MG63 (cell line): ENCODE data around the gene ELK1. TPM values are rescaled to one million over a fixed set of nuclear protein-coding genes. Genes with fewer than 3 reads are reported as not detected.

ENCODE experiments used
- DNase-seq: peaks from one replicate; pipeline ENCODE4 v3.0.0-alpha.2; 2020
- H3K27me3 ChIP-seq: fragments of 250-450 bp; sonication (Bioruptor Pico); 2 replicates; pipeline ENCODE4 v1.5.1; 2020; ENCODE audit warnings: mild to moderate bottlenecking, moderate library complexity
- H3K36me3 ChIP-seq: fragments of 250-450 bp; sonication (Bioruptor Pico); 2 replicates; pipeline ENCODE4 v1.5.1; 2020; ENCODE audit warnings: mild to moderate bottlenecking, moderate library complexity
- H3K4me3 ChIP-seq: fragments of 250-450 bp; sonication (Bioruptor Pico); 2 replicates; pipeline ENCODE4 v1.5.1; 2020; ENCODE audit warnings: mild to moderate bottlenecking, moderate library complexity
- H3K9me3 ChIP-seq: fragments of 250-450 bp; sonication (Bioruptor Pico); 2 replicates; pipeline ENCODE4 v1.5.1; 2020; ENCODE audit warnings: mild to moderate bottlenecking, moderate library complexity
- total RNA-seq: library from RNA; depleted of rRNA; stranded (reverse); fragments of >200 nt; shearing (Covaris generic); gene quantifications from 2 replicates; pipeline ENCODE4 v1.2.3, GENCODE V29; 2014; ENCODE audit warnings: low replicate concordance; rRNA removed

The ELK1 gene
- total RNA-seq, 1 experiment from 2014 or later, result 39.4 TPM

DNA sequence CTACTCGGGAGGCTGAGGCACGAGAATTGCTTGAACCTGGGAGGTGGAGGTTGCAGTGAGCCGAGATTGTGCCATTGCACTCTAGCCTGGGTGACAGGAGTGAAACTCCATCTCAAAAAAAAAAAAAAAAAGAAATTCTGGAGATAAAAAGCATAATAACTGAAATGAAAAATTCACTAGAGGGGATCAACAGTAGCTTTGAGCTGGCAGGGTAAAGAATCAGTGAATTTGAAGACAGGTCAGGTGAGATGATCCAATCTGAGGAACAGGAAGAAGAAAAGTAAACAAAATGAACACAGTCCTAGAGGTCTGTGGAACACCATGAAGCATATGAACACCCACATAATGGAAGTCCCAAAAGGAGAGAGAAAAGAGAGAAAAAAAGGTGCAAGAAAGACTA, 53.1 kb downstream of the ELK1 start:
- Histone ChIP-seq H3K9me3 (peaks cover 2% of the 10 kb centered on the region), H3K36me3 (no peaks in the 10 kb centered on the region), H3K27me3 (no peaks in the 10 kb centered on the region), H3K4me3 (no peak overlapping the region)
- no peak for DNase-seq

DNA sequence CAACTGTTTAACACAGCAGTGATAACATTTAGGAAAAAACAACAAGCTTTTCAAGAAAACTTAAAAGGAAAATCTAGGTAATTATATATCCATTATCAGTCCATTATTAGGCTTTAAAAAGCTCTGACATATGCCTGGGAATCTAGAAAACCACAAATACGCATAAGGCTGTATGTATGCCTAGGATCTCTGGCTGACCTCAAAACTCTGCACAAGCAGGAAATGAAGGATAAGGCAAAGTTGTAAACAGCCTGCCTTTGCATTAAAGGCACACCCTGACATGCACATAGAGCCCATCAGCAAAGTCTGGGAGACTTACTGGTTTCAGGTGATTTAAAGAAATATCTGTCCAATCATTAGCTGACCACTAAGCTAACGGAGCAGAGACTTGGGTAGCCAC, 54.1 kb downstream of the ELK1 start:
- no peak for DNase-seq
- Histone ChIP-seq H3K27me3 (no peaks in the 10 kb centered on the region), H3K4me3 (no peak overlapping the region), H3K36me3 (no peaks in the 10 kb centered on the region), H3K9me3 (peaks cover 2% of the 10 kb centered on the region)

DNA sequence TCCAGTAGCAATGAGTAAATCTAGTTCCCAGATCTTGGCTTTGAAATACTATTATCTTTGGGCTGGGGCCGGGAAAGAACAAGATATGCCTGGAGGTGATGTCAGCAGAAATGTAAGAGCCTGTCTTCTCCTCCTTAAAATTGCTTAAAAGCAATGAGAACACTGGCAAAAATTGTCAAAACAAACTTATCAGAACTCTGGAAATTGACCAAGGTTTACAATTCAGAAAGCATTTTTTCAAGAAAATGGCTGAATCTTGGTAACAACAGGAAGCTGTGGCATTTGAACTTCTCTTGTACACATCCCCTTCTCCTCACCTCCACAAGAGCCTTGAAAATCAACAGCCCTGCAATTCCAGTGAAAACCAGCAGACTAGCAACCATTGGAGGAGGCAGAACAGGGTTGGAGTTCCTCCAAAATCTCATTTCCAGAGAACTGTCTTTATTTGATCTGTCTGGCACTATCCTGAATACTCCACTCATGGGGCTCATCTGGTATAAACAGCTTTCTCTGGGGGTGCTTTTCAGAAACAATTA, 54.6 kb downstream of the ELK1 start:
- DNase-seq, result peak; percentile 42
- Histone ChIP-seq H3K4me3 (no peak overlapping the region), H3K9me3 (peaks cover 2% of the 10 kb centered on the region), H3K36me3 (no peaks in the 10 kb centered on the region), H3K27me3 (no peaks in the 10 kb centered on the region)

DNA sequence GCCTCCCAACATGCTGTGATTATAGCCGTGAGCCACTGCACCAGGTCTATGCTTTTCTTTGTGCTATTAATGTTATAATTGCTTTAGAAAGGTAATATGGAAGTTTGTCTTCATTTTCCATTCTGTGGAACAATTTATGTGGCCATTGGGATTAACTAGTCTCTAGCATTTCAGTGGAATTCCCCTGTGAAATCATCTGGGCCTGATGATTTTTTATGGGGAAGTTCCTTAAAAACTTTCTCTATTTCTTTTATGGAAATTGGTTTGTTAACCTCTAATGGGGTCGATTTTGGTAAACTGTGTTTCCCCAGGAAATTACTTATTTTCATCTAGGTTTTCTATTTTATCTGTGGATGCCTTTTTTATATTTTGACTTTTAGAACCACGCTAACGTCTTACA, 56.8 kb downstream of the ELK1 start:
- DNase-seq, result no peak

DNA sequence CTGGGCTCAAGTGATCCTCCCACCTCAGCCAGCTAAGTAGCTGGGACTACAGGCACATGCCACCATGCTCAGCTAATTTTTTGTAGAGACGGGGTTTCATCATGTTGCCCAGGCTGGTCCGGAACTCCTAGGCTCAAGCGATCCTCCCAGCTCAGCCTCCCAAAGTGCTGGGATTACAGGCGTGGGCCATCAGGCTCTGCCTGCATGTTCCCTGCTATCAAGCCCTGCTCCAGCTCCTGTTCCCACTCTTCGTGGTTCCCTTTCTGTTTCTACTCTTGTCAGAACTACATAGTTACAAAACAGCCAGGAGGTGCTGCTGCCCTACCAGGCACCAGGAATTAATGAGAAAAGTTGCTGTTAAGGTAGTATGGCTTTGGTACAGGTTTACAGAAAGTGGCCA, 59.4 kb downstream of the ELK1 start:
- no peak for DNase-seq
- H3K27me3 ChIP-seq, result no peaks in the 10 kb centered on the region
- no peaks in the 10 kb centered on the region for H3K36me3 ChIP-seq
- H3K9me3 ChIP-seq, result no peaks in the 10 kb centered on the region
- no peak overlapping the region for H3K4me3 ChIP-seq

More for the DNA sequence above, 56.8 kb downstream of the ELK1 start:
- Histone ChIP-seq H3K4me3 (no peak overlapping the region), H3K9me3 (peaks cover 2% of the 10 kb centered on the region; the same call in 1 of the 2 replicates), H3K36me3 (no peaks in the 10 kb centered on the region), H3K27me3 (no peaks in the 10 kb centered on the region)

DNA sequence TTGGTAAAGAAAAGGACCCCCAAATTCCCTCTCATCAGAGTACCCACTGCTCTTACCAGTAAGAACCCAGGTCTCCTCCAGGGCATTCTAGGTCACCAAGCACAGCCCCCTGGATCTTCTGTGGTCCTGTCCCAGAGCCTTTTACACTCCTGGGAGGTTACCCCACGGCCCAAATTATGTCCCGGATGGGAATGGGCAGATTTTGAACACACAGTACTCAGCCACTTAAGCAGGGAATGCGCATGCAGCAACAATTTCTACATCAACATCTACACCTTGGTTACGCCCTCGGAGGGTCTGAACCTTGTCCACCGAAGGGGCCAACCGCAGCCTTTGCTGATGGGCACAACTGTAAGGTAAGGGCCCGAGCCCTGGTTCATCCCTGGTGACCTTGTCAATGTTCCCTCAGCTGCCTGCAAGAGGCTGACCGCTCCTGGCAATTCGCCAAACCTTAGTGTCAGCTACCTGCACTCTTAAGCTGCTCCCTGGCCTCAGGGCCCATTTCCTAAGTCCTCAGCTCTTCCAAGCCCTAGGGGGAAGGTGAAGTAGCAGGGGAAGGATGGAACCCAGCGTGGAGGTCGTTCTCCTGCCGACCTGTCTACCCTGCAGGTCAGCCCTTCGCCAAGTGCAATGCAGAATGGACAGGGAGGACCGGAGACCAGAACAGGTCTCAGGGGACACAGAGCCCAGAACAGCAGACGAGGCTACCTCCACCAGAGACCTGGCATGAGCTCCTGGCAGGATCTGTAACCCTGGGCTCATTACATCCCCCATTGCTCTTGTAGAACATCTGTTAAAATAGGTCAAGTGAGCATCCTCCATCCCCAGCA, 62.2 kb downstream of the ELK1 start:
- Histone ChIP-seq H3K27me3 (no peaks in the 10 kb centered on the region), H3K4me3 (no peak overlapping the region), H3K36me3 (peaks cover 20% of the 10 kb centered on the region), H3K9me3 (no peaks in the 10 kb centered on the region)
- DNase-seq, result no peak

DNA sequence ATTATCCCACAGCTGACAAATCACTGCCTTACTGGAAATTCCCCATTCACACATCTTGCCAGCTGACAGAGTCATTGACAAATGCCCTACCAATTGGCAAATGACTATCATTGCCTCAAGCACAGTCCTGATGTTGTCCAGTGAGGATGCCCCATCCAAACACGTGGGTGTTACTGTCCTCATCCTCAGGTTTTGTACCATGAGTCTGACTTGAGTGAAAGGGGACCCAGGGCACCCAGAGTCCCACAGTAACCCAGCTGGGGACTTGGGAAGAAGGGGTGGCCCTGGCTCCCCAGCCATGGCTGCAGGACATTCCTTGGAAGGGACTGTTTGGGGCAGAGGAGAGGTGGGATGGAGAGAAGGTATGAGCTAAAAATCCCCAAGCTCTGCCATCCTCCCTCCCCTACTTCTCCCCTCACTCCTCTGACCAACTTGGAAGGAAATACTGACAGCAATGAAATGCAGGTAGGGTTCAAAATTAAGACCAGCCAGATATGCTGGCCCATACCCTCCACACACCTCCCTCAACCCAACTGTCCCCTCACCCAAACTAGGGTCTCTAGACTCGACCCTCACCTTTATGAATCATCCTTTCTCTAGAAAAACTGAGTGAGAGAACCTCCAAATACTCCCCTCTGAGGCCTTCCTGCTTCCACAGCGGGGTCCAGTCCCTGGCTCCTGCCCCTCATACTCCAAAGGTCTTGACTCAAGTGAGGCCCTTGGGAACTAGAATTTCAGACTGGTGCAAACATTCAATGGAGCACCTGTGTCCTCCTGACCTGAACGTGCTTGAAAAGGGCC, 63.1 kb downstream of the ELK1 start:
- Histone ChIP-seq H3K27me3 (no peaks in the 10 kb centered on the region), H3K4me3 (no peak overlapping the region), H3K36me3 (peaks cover 20% of the 10 kb centered on the region), H3K9me3 (no peaks in the 10 kb centered on the region)
- no peak for DNase-seq

DNA sequence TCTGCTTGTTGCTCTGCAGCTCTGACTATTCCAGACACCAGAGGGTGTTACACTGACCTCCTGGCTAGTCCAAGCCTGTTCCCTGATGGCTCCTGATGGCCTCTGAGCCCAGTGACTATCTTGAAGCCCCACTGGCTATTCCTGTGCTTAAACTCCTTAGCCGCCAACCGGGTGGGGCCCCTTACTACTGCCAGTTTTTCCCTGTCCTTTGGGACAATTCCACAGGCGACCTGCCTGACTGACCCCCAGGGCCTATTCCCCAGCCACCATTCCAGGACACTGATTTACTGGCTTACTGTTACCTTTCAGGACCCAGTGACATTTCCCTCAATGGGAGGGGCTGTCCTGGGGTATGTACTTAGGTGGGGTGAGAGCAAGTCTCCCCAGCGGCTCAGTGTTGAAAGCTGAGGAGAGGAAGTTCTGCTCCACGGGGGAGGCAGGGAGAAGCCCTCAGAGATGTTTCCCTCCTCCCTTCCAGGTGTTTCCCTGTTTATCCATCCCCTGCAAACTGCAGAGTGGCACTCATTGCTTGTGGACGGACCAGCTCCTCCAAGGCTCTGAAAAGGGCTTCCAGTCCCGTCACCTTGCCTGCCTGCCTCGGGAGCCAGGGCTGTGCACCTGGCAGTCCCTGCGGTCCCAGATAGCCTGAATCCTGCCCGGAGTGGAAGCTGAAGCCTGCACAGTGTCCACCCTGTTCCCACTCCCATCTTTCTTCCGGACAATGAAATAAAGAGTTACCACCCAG, 64.1 kb downstream of the ELK1 start:
- H3K4me3 ChIP-seq, result no peak overlapping the region
- DNase-seq, result no peak
- no peaks in the 10 kb centered on the region for H3K9me3 ChIP-seq
- H3K36me3 ChIP-seq, result peaks cover 20% of the 10 kb centered on the region
- no peaks in the 10 kb centered on the region for H3K27me3 ChIP-seq

Other genes starting within 250 kb of the ELK1 start
- 2.4 and 4.8 TPM in 2 replicates for gene ZNF41, start 167.3 kb downstream of the ELK1 start, total RNA-seq
- 2.0 and 9.3 TPM in 2 replicates for gene ARAF, start 89.4 kb downstream of the ELK1 start, total RNA-seq
- 162 and 333 TPM in 2 replicates for gene TIMP1, start 68.1 kb downstream of the ELK1 start, total RNA-seq
- gene SYN1, start 30.7 kb downstream of the ELK1 start, total RNA-seq, result 0.26 TPM in 1 of 2 replicates, not detected in the other
- not detected in 2 replicates for gene CFP, start 20.6 kb downstream of the ELK1 start, total RNA-seq
- 155 and 240 TPM in 2 replicates for gene UXT, start 8.6 kb upstream of the ELK1 start, total RNA-seq
- gene ZNF81, start 186.3 kb upstream of the ELK1 start, total RNA-seq, result 1.6 and 4.3 TPM in 2 replicates